Measurements from ENCODE around the gene FOXC2. TPM values are rescaled to one million over a fixed set of nuclear protein-coding genes. Genes with fewer than 3 reads are reported as not detected.

The FOXC2 gene
- total RNA-seq, 1 experiment from 2014 or later, result 14.9 TPM

GRCh38 chr16:86593913-86594620 lies 27.4 kb downstream of the FOXC2 start:
- Histone ChIP-seq H3K27ac (ENCODE audit: low read length) (no peak overlapping the region), H3K4me1 (ENCODE audit: control insufficient read depth, insufficient read depth, low read length) (peaks cover 10% of the 10 kb centered on the region), H3K36me3 (ENCODE audit: control insufficient read depth, insufficient read depth, low read length) (no peaks in the 10 kb centered on the region), H3K9me3 (ENCODE audit: control insufficient read depth, insufficient read depth, low read depth, low read length) (no peaks in the 10 kb centered on the region), H3K27me3 (ENCODE audit: control insufficient read depth, insufficient read depth, low read length) (no peaks in the 10 kb centered on the region), H3K4me3 (ENCODE audit: low read depth in 2 of 2, low read length in 2 of 2) (no peak overlapping the region)
- intact Hi-C loops (cut with micrococcal nuclease; ENCODE audit: unreplicated experiment), result no loop called here
- BruUV-seq (replicated peaks), result no TSS peak
- in situ Hi-C loops (cut with HindIII; ENCODE audit: low pct_unique_long_range_greater_than_20kb, low sequenced_read_pairs), result no loop called here
- ChIA-PET CTCF (interaction anchor here (0.5 kb wide), 1 partner anchor 8 kb away, joined by 3 read pairs; no protein-coding TSS in a partner anchor), POLR2A (no interaction called here)
- no peak for DNase-seq (ENCODE audit: low read depth, low spot score)
- TF ChIP-seq SIN3A (IDR thresholded peaks at IDR 0.05; ENCODE audit: borderline replicate concordance, insufficient read depth, low read depth, low read length), result no peak
- no peak for TF ChIP-seq REST (IDR thresholded peaks at IDR 0.05; ENCODE audit: insufficient read depth in 1 of 2, low read depth in 2 of 2, low read length in 1 of 2)
- TF ChIP-seq TCF7L2 (IDR thresholded peaks at IDR 0.05; ENCODE audit: low read depth, low read length), result no peak
- no peak for TF ChIP-seq POLR2AphosphoS5 (IDR thresholded peaks at IDR 0.05; ENCODE audit: low read depth, low read length)
- TF ChIP-seq CTCF (IDR thresholded peaks at IDR 0.05), result no peak
- no peak for ATAC-seq

GRCh38 chr16:86594721-86595120 lies 28.1 kb downstream of the FOXC2 start:
- Histone ChIP-seq H3K4me3 (ENCODE audit: low read depth in 2 of 2, low read length in 2 of 2) (no peak overlapping the region), H3K4me1 (ENCODE audit: control insufficient read depth, insufficient read depth, low read length) (peaks cover 8% of the 10 kb centered on the region), H3K9me3 (ENCODE audit: control insufficient read depth, insufficient read depth, low read depth, low read length) (no peaks in the 10 kb centered on the region), H3K27ac (ENCODE audit: low read length) (no peak overlapping the region), H3K36me3 (ENCODE audit: control insufficient read depth, insufficient read depth, low read length) (no peaks in the 10 kb centered on the region), H3K27me3 (ENCODE audit: control insufficient read depth, insufficient read depth, low read length) (no peaks in the 10 kb centered on the region)
- in situ Hi-C loops (cut with HindIII; ENCODE audit: low pct_unique_long_range_greater_than_20kb, low sequenced_read_pairs) (no loop called here), intact Hi-C loops (cut with micrococcal nuclease; ENCODE audit: unreplicated experiment) (no loop called here)
- DNase-seq (ENCODE audit: low read depth, low spot score), result no peak
- ChIA-PET CTCF (no interaction called here), POLR2A (no interaction called here)
- TF ChIP-seq CTCF (IDR thresholded peaks at IDR 0.05) (no peak), SIN3A (IDR thresholded peaks at IDR 0.05; ENCODE audit: borderline replicate concordance, insufficient read depth, low read depth, low read length) (no peak), POLR2AphosphoS5 (IDR thresholded peaks at IDR 0.05; ENCODE audit: low read depth, low read length) (no peak), TCF7L2 (IDR thresholded peaks at IDR 0.05; ENCODE audit: low read depth, low read length) (no peak), REST (IDR thresholded peaks at IDR 0.05; ENCODE audit: insufficient read depth in 1 of 2, low read depth in 2 of 2, low read length in 1 of 2) (no peak)
- BruUV-seq (replicated peaks), result no TSS peak
- no peak for ATAC-seq

Data from Panc1 (cell line).